ENCODE results near the gene COBLL1.

DNA sequence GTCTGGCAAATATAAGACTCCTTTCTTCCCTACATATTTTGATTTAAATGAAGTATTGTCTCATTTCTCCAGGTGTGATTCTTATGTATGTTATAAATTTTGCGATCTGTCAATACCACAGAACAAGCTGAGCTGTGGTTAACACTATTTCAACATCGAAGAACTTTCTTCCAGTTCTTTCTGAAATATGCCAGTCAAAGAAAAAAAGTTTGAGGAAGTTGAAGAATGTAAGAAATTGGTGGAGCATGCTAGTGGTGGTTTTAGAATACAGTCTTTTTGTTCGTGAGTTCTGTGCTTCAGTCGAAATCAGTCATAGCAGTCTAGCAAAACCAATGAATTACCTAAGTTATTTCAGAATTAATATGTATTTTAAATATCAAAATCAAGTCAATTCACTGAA lies 8.6 kb upstream of the COBLL1 start:
- TF ChIP-seq, protein P1, sequence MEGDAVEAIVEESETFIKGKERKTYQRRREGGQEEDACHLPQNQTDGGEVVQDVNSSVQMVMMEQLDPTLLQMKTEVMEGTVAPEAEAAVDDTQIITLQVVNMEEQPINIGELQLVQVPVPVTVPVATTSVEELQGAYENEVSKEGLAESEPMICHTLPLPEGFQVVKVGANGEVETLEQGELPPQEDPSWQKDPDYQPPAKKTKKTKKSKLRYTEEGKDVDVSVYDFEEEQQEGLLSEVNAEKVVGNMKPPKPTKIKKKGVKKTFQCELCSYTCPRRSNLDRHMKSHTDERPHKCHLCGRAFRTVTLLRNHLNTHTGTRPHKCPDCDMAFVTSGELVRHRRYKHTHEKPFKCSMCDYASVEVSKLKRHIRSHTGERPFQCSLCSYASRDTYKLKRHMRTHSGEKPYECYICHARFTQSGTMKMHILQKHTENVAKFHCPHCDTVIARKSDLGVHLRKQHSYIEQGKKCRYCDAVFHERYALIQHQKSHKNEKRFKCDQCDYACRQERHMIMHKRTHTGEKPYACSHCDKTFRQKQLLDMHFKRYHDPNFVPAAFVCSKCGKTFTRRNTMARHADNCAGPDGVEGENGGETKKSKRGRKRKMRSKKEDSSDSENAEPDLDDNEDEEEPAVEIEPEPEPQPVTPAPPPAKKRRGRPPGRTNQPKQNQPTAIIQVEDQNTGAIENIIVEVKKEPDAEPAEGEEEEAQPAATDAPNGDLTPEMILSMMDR (IDR thresholded peaks at IDR 0.05), result no peak
- no peak for TF ChIP-seq POLR2A (IDR thresholded peaks at IDR 0.05)
- no peak for TF ChIP-seq EP300 (IDR thresholded peaks at IDR 0.05)
